IMR-90 (cell line): ENCODE data around the gene OR13G1. TPM values are rescaled to one million over a fixed set of nuclear protein-coding genes. Genes with fewer than 3 reads are reported as not detected.

ENCODE experiments used
- ATAC-seq: fragments of 200-7000 bp; cut with Tn5 transposase; 2 replicates; pipeline ENCODE4 v1.9.1; 2020; ENCODE audit warnings: low read depth, mild to moderate bottlenecking, moderate library complexity
- BruUV-seq: library from RNA; stranded (reverse); fragments of 400-500 nt; replicated peaks from 2 replicates; lab custom pipeline; 2021; lab: Mats Ljungman, UMichigan
- CTCF ChIA-PET: fragments of 300-600 bp; formaldehyde crosslinking; extraction: SDS; loops from one replicate; lab custom pipeline; 2021; ENCODE audit warnings: antibody characterized with exemption; lab: Yijun Ruan, JAX
- POLR2A ChIA-PET: fragments of 300-600 bp; sonication (Branson Sonifier 250); formaldehyde crosslinking; loops from one replicate; lab custom pipeline; 2022; ENCODE audit warnings: antibody characterized with exemption; ENCODE audit not compliant: unreplicated experiment; lab: Charles Lee
- DNase-seq: peaks from one replicate; pipeline ENCODE4 v3.0.0; 2013
- H2AFZ ChIP-seq: replicated peaks from 2 replicates; pipeline ENCODE3; 2013; ENCODE audit warnings: low read length, mild to moderate bottlenecking; ENCODE audit not compliant: poor library complexity
- H2AK5ac ChIP-seq: 2 replicates; pipeline ENCODE4 v1.6.1; 2013; ENCODE audit warnings: low read depth, low read length, inconsistent platforms
- H2AK9ac ChIP-seq: replicated peaks from 2 replicates; pipeline ENCODE3; 2013; ENCODE audit warnings: mild to moderate bottlenecking, low read depth, low read length, moderate library complexity; ENCODE audit not compliant: poor library complexity
- H2BK120ac ChIP-seq: 2 replicates; pipeline ENCODE4 v1.6.1; 2013; ENCODE audit warnings: low read depth, low read length, inconsistent platforms
- H2BK15ac ChIP-seq: 3 replicates; pipeline ENCODE4 v1.6.1; 2013; ENCODE audit warnings: low read depth, low read length, inconsistent platforms
- H2BK20ac ChIP-seq: 2 replicates; pipeline ENCODE4 v1.6.1; 2013; ENCODE audit warnings: low read depth, mild to moderate bottlenecking, inconsistent platforms, low read length, moderate library complexity
- H2BK5ac ChIP-seq: 2 replicates; pipeline ENCODE4 v1.6.1; 2013; ENCODE audit warnings: mild to moderate bottlenecking, low read depth, low read length, inconsistent platforms; ENCODE audit not compliant: poor library complexity, severe bottlenecking
- H3K14ac ChIP-seq: replicated peaks from 2 replicates; pipeline ENCODE4 v1.6.1; 2013; ENCODE audit warnings: low read depth, low read length, inconsistent platforms
- H3K18ac ChIP-seq: 2 replicates; pipeline ENCODE4 v1.6.1; 2013; ENCODE audit warnings: low read depth, low read length, control low read depth
- H3K23ac ChIP-seq: 2 replicates; pipeline ENCODE4 v1.6.1; 2013; ENCODE audit warnings: low read depth, low read length, inconsistent platforms
- H3K27ac ChIP-seq: 2 replicates; pipeline ENCODE4 v1.5.1; 2013; ENCODE audit warnings: mild to moderate bottlenecking, control low read depth, low read length; ENCODE audit not compliant: insufficient read depth
- H3K27me3 ChIP-seq: 2 replicates; pipeline ENCODE4 v1.6.1; 2013; ENCODE audit warnings: low read length; ENCODE audit not compliant: control insufficient read depth, insufficient read depth
- H3K36me3 ChIP-seq: 2 replicates; pipeline ENCODE4 v1.6.1; 2013; ENCODE audit warnings: low read length, mixed read lengths; ENCODE audit not compliant: control insufficient read depth, insufficient read depth
- H3K4ac ChIP-seq: 2 replicates; pipeline ENCODE4 v1.6.1; 2013; ENCODE audit warnings: low read depth, low read length, inconsistent platforms
- H3K4me1 ChIP-seq: 2 replicates; pipeline ENCODE4 v1.6.1; 2013; ENCODE audit warnings: low read length, mixed read lengths; ENCODE audit not compliant: control insufficient read depth, insufficient read depth
- H3K4me2 ChIP-seq: 2 replicates; pipeline ENCODE4 v1.6.1; 2013; ENCODE audit warnings: low read depth, mild to moderate bottlenecking, control low read depth, low read length, moderate library complexity
- H3K4me3 ChIP-seq: 2 replicates; pipeline ENCODE4 v1.5.1; 2013; ENCODE audit warnings: low read depth, mild to moderate bottlenecking, control low read depth, low read length, moderate library complexity; ENCODE audit not compliant: insufficient read depth
- H3K56ac ChIP-seq: 2 replicates; pipeline ENCODE4 v1.6.1; 2013; ENCODE audit warnings: low read length, inconsistent platforms; ENCODE audit not compliant: insufficient read depth; ENCODE audit errors: extremely low read depth
- H3K79me1 ChIP-seq, 2 experiments: 2 replicates each; pipeline ENCODE4 v1.6.1; 2013; ENCODE audit warnings: low read length in 2 of 2, inconsistent platforms in 1 of 2, low read depth in 1 of 2
- H3K9ac ChIP-seq: 2 replicates; pipeline ENCODE4 v1.6.1; 2013; ENCODE audit warnings: low read depth, low read length, control low read depth
- H3K9me1 ChIP-seq: 2 replicates; pipeline ENCODE4 v1.6.1; 2013; ENCODE audit warnings: low read length, inconsistent platforms; ENCODE audit not compliant: insufficient read depth
- H3K9me3 ChIP-seq: 2 replicates; pipeline ENCODE4 v1.6.1; 2013; ENCODE audit warnings: low read length; ENCODE audit not compliant: control insufficient read depth, insufficient read depth
- H4K20me1 ChIP-seq: 2 replicates; pipeline ENCODE4 v1.6.1; 2013; ENCODE audit warnings: low read length, inconsistent platforms; ENCODE audit not compliant: insufficient read depth
- H4K5ac ChIP-seq: 2 replicates; pipeline ENCODE4 v1.6.1; 2013; ENCODE audit warnings: mild to moderate bottlenecking, low read depth, low read length, control low read depth
- H4K8ac ChIP-seq, 2 experiments: 2 replicates each; pipeline ENCODE4 v1.6.1; 2013; ENCODE audit warnings: low read depth in 2 of 2, low read length in 2 of 2, control low read depth in 1 of 2, inconsistent platforms in 1 of 2
- H4K91ac ChIP-seq: 2 replicates; pipeline ENCODE4 v1.6.1; 2013; ENCODE audit warnings: low read depth, low read length, inconsistent platforms; ENCODE audit not compliant: insufficient read depth
- BHLHE40 ChIP-seq: fragments of 150-350 bp; IDR thresholded peaks from 2 replicates; pipeline ENCODE4 v1.6.1; 2016; ENCODE audit warnings: mild to moderate bottlenecking, low read depth, low read length
- FOS ChIP-seq: fragments of 150-350 bp; IDR thresholded peaks from 2 replicates; pipeline ENCODE4 v1.6.1; 2016; ENCODE audit warnings: low read depth, low read length
- RFX5 ChIP-seq: IDR thresholded peaks from 2 replicates; pipeline ENCODE4 v1.8.0; 2012; ENCODE audit warnings: low read depth, mild to moderate bottlenecking, low read length, moderate library complexity
- WGBS, 2 experiments: methylation state at CpG; one replicate each; pipeline versions ENCODE4 v1.1.5 to v1.1.7; 2013; ENCODE audit warnings: missing lambda C conversion rate in 2 of 2; ENCODE audit not compliant: insufficient read length in 1 of 2; ENCODE audit errors: extremely low coverage in 2 of 2; 5-methylcytosine and 5-hydroxymethylcytosine counted together
- dilution Hi-C: fragments of 300-500 bp; cut with HindIII; formaldehyde crosslinking; loops from one replicate; pipeline ENCODE4 v1.14.3; 2018; ENCODE audit warnings: low sequenced_read_pairs; ENCODE audit not compliant: unreplicated experiment
- in situ Hi-C: fragments of 300-500 bp; cut with MboI; formaldehyde crosslinking; loops from 3 replicates; pipeline ENCODE4 v1.14.3; 2019; ENCODE audit warnings: low sequenced_read_pairs, inconsistent platforms, mixed read lengths
- intact Hi-C: fragments of 100-400 bp; cut with micrococcal nuclease; formaldehyde crosslinking; loops from 2 replicates; pipeline ENCODE4 v1.10.0; 2022
- polyA plus RNA-seq, 3 experiments: library from polyadenylated mRNA; depleted of rRNA; stranded (reverse); fragments of >200 nt; gene quantifications; 2 replicates each; pipeline ENCODE4 v1.2.3, GENCODE V29; 2012; ENCODE audit warnings: low replicate concordance in 1 of 3
- total RNA-seq: library from RNA; depleted of rRNA; stranded (reverse); fragments of >200 nt; gene quantifications from 2 replicates; pipeline ENCODE4 v1.2.3, GENCODE V29; 2012; rRNA removed

The OR13G1 gene
- total and polyA plus RNA-seq, 2 of the 4 experiments (the other 2 are of a cell fraction), result not detected

- POLR2A ChIA-PET, result no interaction called here
- H4K5ac ChIP-seq, result no peak overlapping the region
- no peak overlapping the region for H2AK9ac ChIP-seq
- CTCF ChIA-PET, result no interaction called here
- DNase-seq (no peak), ATAC-seq (no peak)
- H2BK120ac ChIP-seq, result no peak overlapping the region
- H3K4ac ChIP-seq, result no peak overlapping the region
- 21% methylated on average over 3 of the region's 3 CpGs; no CpG with 5 or more reads in 1 of the 2 experiments for WGBS, 2 experiments
- dilution Hi-C loops, result no loop called here
- H2AFZ ChIP-seq, result no peak overlapping the region
- TF ChIP-seq BHLHE40 (no peak), FOS (no peak), RFX5 (no peak)
- H3K9me1 ChIP-seq, result no peaks in the 10 kb centered on the region
- no peak overlapping the region for H3K4me2 ChIP-seq
- no peak overlapping the region for H3K14ac ChIP-seq
- H4K20me1 ChIP-seq, result no peaks in the 10 kb centered on the region
- no peak overlapping the region for H2AK5ac ChIP-seq
- no peak overlapping the region for H3K27ac ChIP-seq
- no peak overlapping the region for H2BK20ac ChIP-seq
- H3K4me1 ChIP-seq, result no peaks in the 10 kb centered on the region
- intact Hi-C loops, result no loop called here
- H3K23ac ChIP-seq, result no peak overlapping the region
- no peak overlapping the region for H4K8ac ChIP-seq
- H2BK5ac ChIP-seq, result no peak overlapping the region
- H3K18ac ChIP-seq, result no peak overlapping the region
- H2BK15ac ChIP-seq, result no peak overlapping the region
- no peak overlapping the region for H3K4me3 ChIP-seq
- H3K9me3 ChIP-seq, result peaks cover 15% of the 10 kb centered on the region
- no peak overlapping the region for H3K56ac ChIP-seq
- no peaks in the 10 kb centered on the region for H3K27me3 ChIP-seq
- no peaks in the 10 kb centered on the region for H3K36me3 ChIP-seq
- H4K91ac ChIP-seq, result no peak overlapping the region
- no peaks in the 10 kb centered on the region for H3K79me1 ChIP-seq
- no TSS peak for BruUV-seq
- no peak overlapping the region for H3K9ac ChIP-seq
- in situ Hi-C loops, result no loop called here
These were observed 51.6 kb downstream of the OR13G1 start for GRCh38 chr1:247627951-247628350.

Other genes starting within 250 kb of the OR13G1 start
- gene OR2B11, start 221.6 kb downstream of the OR13G1 start, total RNA-seq, result not detected in 2 replicates
- not detected in 2 replicates for gene OR2B11, start 221.6 kb downstream of the OR13G1 start, polyA plus RNA-seq (2012; rRNA removed)
- gene OR2C3, start 143.3 kb downstream of the OR13G1 start, total RNA-seq, result not detected in 2 replicates
- not detected in 2 replicates for gene OR2C3, start 143.3 kb downstream of the OR13G1 start, polyA plus RNA-seq (2012; rRNA removed)
- not detected in 2 replicates for gene GCSAML, start 130.6 kb downstream of the OR13G1 start, total RNA-seq
- gene GCSAML, start 130.6 kb downstream of the OR13G1 start, polyA plus RNA-seq (2012; rRNA removed), result not detected in 2 replicates
- gene OR2G2, start 91.4 kb downstream of the OR13G1 start, total RNA-seq, result not detected in 2 replicates
- not detected in 2 replicates for gene OR2G2, start 91.4 kb downstream of the OR13G1 start, polyA plus RNA-seq (2012; rRNA removed)
- gene OR2G3, start 74.2 kb downstream of the OR13G1 start, total RNA-seq, result not detected in 2 replicates
- not detected in 2 replicates for gene OR2G3, start 74.2 kb downstream of the OR13G1 start, polyA plus RNA-seq (2012; rRNA removed)
- not detected in 2 replicates for gene OR6F1, start 36.9 kb upstream of the OR13G1 start, total RNA-seq
- gene OR6F1, start 36.9 kb upstream of the OR13G1 start, polyA plus RNA-seq (2012; rRNA removed), result not detected in 2 replicates
- gene OR14K1, start 58.9 kb upstream of the OR13G1 start, total RNA-seq, result not detected in 2 replicates
- not detected in 2 replicates for gene OR14K1, start 58.9 kb upstream of the OR13G1 start, polyA plus RNA-seq (2012; rRNA removed)
- gene OR14A2, start 68.4 kb upstream of the OR13G1 start, total RNA-seq, result not detected in 2 replicates
- gene OR14A2, start 68.4 kb upstream of the OR13G1 start, polyA plus RNA-seq (2012; rRNA removed), result not detected in 2 replicates
- not detected in 2 replicates for gene OR1C1, start 80.8 kb upstream of the OR13G1 start, total RNA-seq
- gene OR1C1, start 80.8 kb upstream of the OR13G1 start, polyA plus RNA-seq (2012; rRNA removed), result not detected in 2 replicates
- not detected in 2 replicates for gene OR14A16, start 144.4 kb upstream of the OR13G1 start, total RNA-seq
- gene OR14A16, start 144.4 kb upstream of the OR13G1 start, polyA plus RNA-seq (2012; rRNA removed), result not detected in 2 replicates
- gene OR11L1, start 162.2 kb upstream of the OR13G1 start, total RNA-seq, result not detected in 2 replicates
- not detected in 2 replicates for gene OR11L1, start 162.2 kb upstream of the OR13G1 start, polyA plus RNA-seq (2012; rRNA removed)
- gene TRIM58, start 177.4 kb upstream of the OR13G1 start, total RNA-seq, result 0.54 and 1.1 TPM in 2 replicates
- 0.79 and 0.91 TPM in 2 replicates for gene TRIM58, start 177.4 kb upstream of the OR13G1 start, polyA plus RNA-seq (2012; rRNA removed)
- 0.28 and 0.54 TPM in 2 replicates for gene OR2W3, start 215.8 kb upstream of the OR13G1 start, total RNA-seq
- gene OR2W3, start 215.8 kb upstream of the OR13G1 start, polyA plus RNA-seq (2012; rRNA removed), result 0.63 and 0.90 TPM in 2 replicates
- gene OR2T8, start 240.5 kb upstream of the OR13G1 start, total RNA-seq, result not detected in 2 replicates
- not detected in 2 replicates for gene OR2T8, start 240.5 kb upstream of the OR13G1 start, polyA plus RNA-seq (2012; rRNA removed)
- gene OR2AJ1, start 245.2 kb upstream of the OR13G1 start, total RNA-seq, result not detected in 2 replicates
- not detected in 2 replicates for gene OR2AJ1, start 245.2 kb upstream of the OR13G1 start, polyA plus RNA-seq (2012; rRNA removed)